Glomerular visceral epithelial cell (primary cell): ENCODE data around the gene DHRS13.
"Not testable (repeated sequence)": the region's sequence is repeated elsewhere in the genome, so short reads cannot be mapped to it uniquely, and the experiment has no call there.

Experiments
- DNase-seq: peaks from one replicate; pipeline ENCODE4 v3.0.0-alpha.2; 2016; ENCODE audit errors: extremely low spot score

Gene DHRS13

DNA sequence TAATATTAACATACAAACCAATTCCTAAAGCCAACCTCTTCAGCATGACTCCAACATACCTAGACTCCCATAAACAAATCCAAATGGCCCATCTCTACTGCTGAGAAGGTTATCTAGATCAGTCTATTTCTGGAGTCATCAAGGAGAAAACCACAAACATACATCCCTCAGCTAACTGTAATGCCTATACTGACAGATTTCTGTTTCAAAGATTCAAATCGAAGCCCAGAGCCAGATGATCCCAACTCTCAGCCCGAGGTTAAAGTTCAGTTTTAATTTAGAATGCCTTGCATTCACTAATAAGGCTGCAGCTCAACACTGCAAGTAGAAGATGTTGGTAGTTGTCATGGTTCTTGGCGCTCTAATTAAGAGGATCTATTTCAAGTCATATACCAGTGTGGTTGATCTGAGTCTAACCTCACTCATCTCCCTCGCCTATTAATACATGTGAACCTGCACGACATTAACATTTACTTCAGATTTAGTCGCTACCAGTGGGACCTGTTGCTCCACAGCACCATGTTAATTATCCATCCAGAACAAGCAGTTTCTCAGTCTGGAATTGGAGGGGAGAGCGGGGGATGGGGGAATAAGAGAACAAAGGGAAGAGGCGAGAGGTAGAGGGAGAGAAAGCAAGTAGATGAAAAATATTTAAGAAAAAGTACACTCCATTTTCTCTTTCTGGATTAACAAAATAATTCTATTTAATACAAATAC is 33.0 kb upstream of the DHRS13 start:
- no peak for DNase-seq

- not testable (repeated sequence) for DNase-seq
Measured at GRCh38 chr17:28934508-28934907, 31.6 kb upstream of the DHRS13 start.

- DNase-seq, result no peak
Measured at GRCh38 chr17:28929787-28930186, 26.9 kb upstream of the DHRS13 start.

GRCh38 chr17:28928061-28928460 is 25.2 kb upstream of the DHRS13 start:
- peak; percentile 49 for DNase-seq

GRCh38 chr17:28926786-28927185 is 23.9 kb upstream of the DHRS13 start:
- no peak for DNase-seq

- no peak for DNase-seq
Measured at GRCh38 chr17:28926366-28926765, 23.5 kb upstream of the DHRS13 start.

GRCh38 chr17:28925912-28926365 is 23.1 kb upstream of the DHRS13 start:
- peak; percentile 38 for DNase-seq

- no peak for DNase-seq
Measured at GRCh38 chr17:28920201-28920600, 17.3 kb upstream of the DHRS13 start.

GRCh38 chr17:28918295-28918694 is 15.4 kb upstream of the DHRS13 start:
- DNase-seq, result no peak

- DNase-seq, result no peak
Measured at GRCh38 chr17:28917465-28917864, 14.6 kb upstream of the DHRS13 start.

GRCh38 chr17:28917029-28917428 is 14.2 kb upstream of the DHRS13 start:
- DNase-seq, result no peak

GRCh38 chr17:28916302-28916934 is 13.5 kb upstream of the DHRS13 start:
- DNase-seq, result no peak

DNA sequence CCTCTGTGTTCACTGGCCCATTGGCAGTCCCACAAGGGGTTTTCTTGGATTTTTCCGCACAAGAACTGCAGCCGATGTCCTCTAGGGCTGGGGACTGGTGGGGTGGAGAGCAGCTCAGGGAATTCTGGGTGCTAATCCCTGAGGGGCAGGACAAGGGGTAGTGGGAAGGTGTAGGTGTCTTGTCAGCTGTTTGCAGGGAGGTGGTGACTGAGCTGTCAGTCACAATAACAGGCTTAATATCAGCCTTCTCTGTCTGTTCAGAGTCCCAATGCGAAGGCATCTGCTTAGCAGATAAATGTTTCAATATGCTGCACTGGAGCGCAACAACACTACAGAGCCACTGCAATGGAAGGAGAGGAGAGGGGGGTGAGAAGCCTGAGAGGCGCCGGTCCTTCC is 10.1 kb upstream of the DHRS13 start:
- DNase-seq, result no peak

DNA sequence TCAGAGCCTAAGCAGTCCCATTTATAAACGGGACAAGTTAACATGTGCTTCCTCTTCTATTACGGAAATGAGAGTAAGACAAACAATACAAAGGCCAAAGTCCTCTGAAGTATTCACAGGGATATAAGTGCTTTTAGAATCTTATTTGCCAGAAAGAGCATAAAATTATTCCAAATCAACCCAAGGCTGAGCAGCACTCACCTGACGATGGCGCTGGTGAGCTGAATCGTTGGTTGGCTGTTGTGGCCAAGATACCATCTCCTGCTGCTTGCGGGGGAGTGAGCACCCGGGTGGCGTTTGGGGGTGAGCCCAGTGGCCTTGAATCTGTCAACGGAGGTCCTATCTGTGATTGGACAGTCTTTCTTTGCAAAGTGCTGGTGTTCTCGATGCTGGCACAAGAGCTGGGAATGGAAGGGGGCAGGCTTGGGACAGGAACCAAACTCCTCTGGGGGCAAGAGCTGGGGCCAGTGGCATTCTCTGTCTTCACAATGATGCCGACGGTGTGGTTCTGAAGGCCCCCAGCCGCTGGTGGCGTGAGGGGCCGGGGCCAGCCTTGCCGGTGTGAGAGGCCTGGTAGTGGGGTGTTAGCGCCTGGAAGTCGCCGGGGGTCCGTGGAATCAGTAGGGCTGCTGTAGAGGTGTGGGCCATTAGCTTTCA is 9.5 kb upstream of the DHRS13 start:
- DNase-seq, result no peak

GRCh38 chr17:28911411-28912045 is 8.6 kb upstream of the DHRS13 start:
- DNase-seq, result no peak

DNA sequence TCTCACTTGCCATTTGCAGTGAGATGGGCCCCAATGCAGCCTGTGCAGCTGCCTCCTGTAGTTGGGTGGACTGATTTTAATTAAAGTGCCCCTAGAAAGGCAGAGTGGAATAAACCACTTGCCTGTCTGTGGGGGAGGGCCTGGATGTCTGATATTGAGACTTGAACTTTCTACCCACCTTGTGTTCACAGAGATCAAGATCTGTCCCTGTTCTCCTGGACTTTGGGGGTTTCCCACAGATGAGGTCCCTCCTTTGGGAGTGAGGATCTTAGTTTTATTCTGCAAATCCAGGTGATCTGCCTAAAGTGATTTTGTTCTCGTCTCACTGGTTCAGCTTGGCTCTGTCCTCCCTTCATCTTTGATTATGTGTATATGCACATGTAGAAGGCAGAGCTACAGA is 7.7 kb upstream of the DHRS13 start:
- DNase-seq, result no peak

- peak; percentile 39 for DNase-seq
Measured at GRCh38 chr17:28908640-28909167, 5.8 kb upstream of the DHRS13 start.

DNA sequence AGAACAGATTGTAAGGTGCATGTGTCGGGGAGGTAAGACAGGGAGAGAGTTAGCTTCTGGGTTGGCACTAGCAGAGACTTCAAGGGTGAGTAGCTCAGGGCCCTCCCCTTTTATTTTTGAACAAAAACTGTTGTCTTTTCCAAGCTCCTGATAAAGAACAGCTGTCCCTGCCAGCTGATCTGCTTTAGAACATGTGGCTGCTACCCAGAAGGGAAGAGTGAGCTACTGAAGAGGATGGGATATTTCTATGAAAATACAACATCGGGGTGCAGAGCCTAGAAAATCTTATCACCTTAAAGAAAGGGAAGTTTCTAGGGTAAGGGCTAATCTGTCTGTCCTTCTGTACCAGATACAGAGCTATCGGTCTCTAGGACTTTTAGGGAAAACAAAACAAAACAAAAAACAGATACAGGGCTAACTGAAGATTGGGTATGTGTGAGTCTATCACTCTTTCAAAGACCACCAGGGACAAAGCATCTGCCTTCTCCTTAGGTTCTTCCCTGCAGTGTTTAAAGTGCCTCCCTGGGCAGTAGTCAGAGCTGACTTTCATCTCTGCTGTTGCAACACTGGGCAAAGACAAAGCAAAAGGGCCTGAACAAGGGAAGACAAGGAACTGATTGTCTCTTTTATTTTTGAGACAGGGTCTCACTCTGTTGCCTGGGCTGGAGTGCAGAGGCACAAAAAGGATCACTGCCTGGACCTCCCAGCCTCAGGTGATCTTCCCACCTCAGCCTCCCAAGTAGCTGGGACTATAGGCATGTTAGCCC is 5.0 kb upstream of the DHRS13 start:
- DNase-seq, result no peak

GRCh38 chr17:28906706-28907438 is 4.0 kb upstream of the DHRS13 start:
- no peak for DNase-seq

- DNase-seq, result no peak
Measured at GRCh38 chr17:28906276-28906675, 3.4 kb upstream of the DHRS13 start.

- DNase-seq, result no peak
Measured at GRCh38 chr17:28904800-28905199, 1.9 kb upstream of the DHRS13 start.
